H1 (cell line): ENCODE measurements around the gene SPATA13.

ENCODE experiments used
- EP300 ChIP-seq, 2 experiments: IDR thresholded peaks; 1 replicate in 1 of 2; 2 replicates in 1 of 2; pipeline ENCODE4 v1.6.1; 2011 to 2012; ENCODE audit warnings: low read depth in 2 of 2, low read length in 2 of 2, mild to moderate bottlenecking in 2 of 2, borderline replicate concordance in 1 of 2, inconsistent platforms in 1 of 2, moderate library complexity in 1 of 2
- JUN ChIP-seq: IDR thresholded peaks from 2 replicates; pipeline ENCODE4 v1.6.1; 2011; ENCODE audit warnings: low read depth, mild to moderate bottlenecking, improper control_type of control experiment, low read length
- KDM4A ChIP-seq: IDR thresholded peaks from one replicate; pipeline ENCODE4 v1.7.1; 2012; ENCODE audit warnings: low read depth, mild to moderate bottlenecking, moderate library complexity, low read length, inconsistent platforms; ENCODE audit not compliant: severe bottlenecking
- MAFK ChIP-seq: IDR thresholded peaks from 2 replicates; pipeline ENCODE4 v1.6.1; 2012; ENCODE audit warnings: low read depth, mild to moderate bottlenecking, improper control_type of control experiment, low read length
- NRF1 ChIP-seq: IDR thresholded peaks from 2 replicates; pipeline ENCODE4 v1.6.1; 2011; ENCODE audit warnings: mild to moderate bottlenecking, low read depth, low read length, improper control_type of control experiment
- POLR2A ChIP-seq, 2 experiments: IDR thresholded peaks; 1 replicate in 1 of 2; 2 replicates in 1 of 2; pipeline ENCODE4 v1.6.1; 2011; ENCODE audit warnings: low read depth in 2 of 2, low read length in 2 of 2, mild to moderate bottlenecking in 2 of 2; ENCODE audit errors: control extremely low read depth in 1 of 2
- SAP30 ChIP-seq: fragments of 300-600 bp; sonication (generic); IDR thresholded peaks from 2 replicates; pipeline ENCODE4 v1.7.1; 2012; ENCODE audit warnings: low read length, moderate library complexity, mild to moderate bottlenecking, inconsistent platforms; ENCODE audit not compliant: insufficient read depth, insufficient replicate concordance
- SIN3A ChIP-seq, 2 experiments: IDR thresholded peaks in 1 of 2; conservative IDR thresholded peaks in 1 of 2; 2 replicates each; pipeline ENCODE4 v1.6.1; 2011 to 2012; ENCODE audit warnings: low read length in 2 of 2, improper control_type of control experiment in 1 of 2, low read depth in 1 of 2, mild to moderate bottlenecking in 1 of 2
- TCF12 ChIP-seq: IDR thresholded peaks from 2 replicates; pipeline ENCODE4 v1.6.1; 2011; ENCODE audit warnings: low read depth, mild to moderate bottlenecking, low read length
- ZNF274 ChIP-seq: IDR thresholded peaks from 2 replicates; pipeline ENCODE4 v1.7.0; 2012; ENCODE audit warnings: low read length, borderline replicate concordance; ENCODE audit errors: extremely low read depth
- TF ChIP-seq, protein P1 (sequence below), 3 experiments: IDR thresholded peaks; 1 replicate in 2 of 3; 2 replicates in 1 of 3; pipeline versions ENCODE4 v1.5.1 to v1.6.1; 2011; ENCODE audit warnings: low read length in 3 of 3, mild to moderate bottlenecking in 3 of 3, inconsistent platforms in 2 of 3, low read depth in 1 of 3, moderate library complexity in 1 of 3; ENCODE audit not compliant: insufficient read depth in 1 of 3; ENCODE audit errors: control extremely low read depth in 1 of 3
- TF ChIP-seq, protein P2 (sequence below): IDR thresholded peaks from 2 replicates; pipeline ENCODE4 v1.6.1; 2011; ENCODE audit warnings: low read depth, mild to moderate bottlenecking, low read length; ENCODE audit not compliant: insufficient read depth
- TF ChIP-seq, protein P3 (sequence below): IDR thresholded peaks from 2 replicates; pipeline ENCODE4 v1.6.1; 2012; ENCODE audit warnings: inconsistent platforms

- TF ChIP-seq JUN (no peak), SAP30 (no peak), NRF1 (no peak), ZNF274 (no peak), POLR2A (IDR thresholded peaks at IDR 0.05; ENCODE audit: control extremely low read depth in 1 of 2, low read depth in 2 of 2, low read length in 2 of 2) (no peak), TCF12 (no peak), SIN3A (conservative IDR thresholded peaks at IDR 0.05 in 1 of 2, IDR thresholded peaks at IDR 0.05 in 1 of 2; ENCODE audit: low read depth in 1 of 2, low read length in 2 of 2) (no peak), MAFK (no peak), KDM4A (no peak), EP300 (IDR thresholded peaks at IDR 0.05; ENCODE audit: borderline replicate concordance in 1 of 2, low read depth in 2 of 2, low read length in 2 of 2) (no peak)
- TF ChIP-seq, protein P1, sequence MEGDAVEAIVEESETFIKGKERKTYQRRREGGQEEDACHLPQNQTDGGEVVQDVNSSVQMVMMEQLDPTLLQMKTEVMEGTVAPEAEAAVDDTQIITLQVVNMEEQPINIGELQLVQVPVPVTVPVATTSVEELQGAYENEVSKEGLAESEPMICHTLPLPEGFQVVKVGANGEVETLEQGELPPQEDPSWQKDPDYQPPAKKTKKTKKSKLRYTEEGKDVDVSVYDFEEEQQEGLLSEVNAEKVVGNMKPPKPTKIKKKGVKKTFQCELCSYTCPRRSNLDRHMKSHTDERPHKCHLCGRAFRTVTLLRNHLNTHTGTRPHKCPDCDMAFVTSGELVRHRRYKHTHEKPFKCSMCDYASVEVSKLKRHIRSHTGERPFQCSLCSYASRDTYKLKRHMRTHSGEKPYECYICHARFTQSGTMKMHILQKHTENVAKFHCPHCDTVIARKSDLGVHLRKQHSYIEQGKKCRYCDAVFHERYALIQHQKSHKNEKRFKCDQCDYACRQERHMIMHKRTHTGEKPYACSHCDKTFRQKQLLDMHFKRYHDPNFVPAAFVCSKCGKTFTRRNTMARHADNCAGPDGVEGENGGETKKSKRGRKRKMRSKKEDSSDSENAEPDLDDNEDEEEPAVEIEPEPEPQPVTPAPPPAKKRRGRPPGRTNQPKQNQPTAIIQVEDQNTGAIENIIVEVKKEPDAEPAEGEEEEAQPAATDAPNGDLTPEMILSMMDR (IDR thresholded peaks at IDR 0.05; ENCODE audit: control extremely low read depth in 1 of 3, insufficient read depth in 1 of 3, low read depth in 1 of 3, low read length in 3 of 3): no peak
- TF ChIP-seq, protein P2, sequence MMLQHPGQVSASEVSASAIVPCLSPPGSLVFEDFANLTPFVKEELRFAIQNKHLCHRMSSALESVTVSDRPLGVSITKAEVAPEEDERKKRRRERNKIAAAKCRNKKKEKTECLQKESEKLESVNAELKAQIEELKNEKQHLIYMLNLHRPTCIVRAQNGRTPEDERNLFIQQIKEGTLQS: no peak
- TF ChIP-seq, protein P3, sequence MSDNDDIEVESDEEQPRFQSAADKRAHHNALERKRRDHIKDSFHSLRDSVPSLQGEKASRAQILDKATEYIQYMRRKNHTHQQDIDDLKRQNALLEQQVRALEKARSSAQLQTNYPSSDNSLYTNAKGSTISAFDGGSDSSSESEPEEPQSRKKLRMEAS: no peak
Measured at GRCh38 chr13:24348385-24348784, 187.9 kb downstream of the SPATA13 start.
